ENCODE measurements around the gene SRI. TPM values are rescaled to one million over a fixed set of nuclear protein-coding genes. Genes with fewer than 3 reads are reported as not detected.

Gene SRI
- total RNA-seq (ENCODE audit: low replicate concordance): 60.6 and 136 TPM in 2 replicates

DNA sequence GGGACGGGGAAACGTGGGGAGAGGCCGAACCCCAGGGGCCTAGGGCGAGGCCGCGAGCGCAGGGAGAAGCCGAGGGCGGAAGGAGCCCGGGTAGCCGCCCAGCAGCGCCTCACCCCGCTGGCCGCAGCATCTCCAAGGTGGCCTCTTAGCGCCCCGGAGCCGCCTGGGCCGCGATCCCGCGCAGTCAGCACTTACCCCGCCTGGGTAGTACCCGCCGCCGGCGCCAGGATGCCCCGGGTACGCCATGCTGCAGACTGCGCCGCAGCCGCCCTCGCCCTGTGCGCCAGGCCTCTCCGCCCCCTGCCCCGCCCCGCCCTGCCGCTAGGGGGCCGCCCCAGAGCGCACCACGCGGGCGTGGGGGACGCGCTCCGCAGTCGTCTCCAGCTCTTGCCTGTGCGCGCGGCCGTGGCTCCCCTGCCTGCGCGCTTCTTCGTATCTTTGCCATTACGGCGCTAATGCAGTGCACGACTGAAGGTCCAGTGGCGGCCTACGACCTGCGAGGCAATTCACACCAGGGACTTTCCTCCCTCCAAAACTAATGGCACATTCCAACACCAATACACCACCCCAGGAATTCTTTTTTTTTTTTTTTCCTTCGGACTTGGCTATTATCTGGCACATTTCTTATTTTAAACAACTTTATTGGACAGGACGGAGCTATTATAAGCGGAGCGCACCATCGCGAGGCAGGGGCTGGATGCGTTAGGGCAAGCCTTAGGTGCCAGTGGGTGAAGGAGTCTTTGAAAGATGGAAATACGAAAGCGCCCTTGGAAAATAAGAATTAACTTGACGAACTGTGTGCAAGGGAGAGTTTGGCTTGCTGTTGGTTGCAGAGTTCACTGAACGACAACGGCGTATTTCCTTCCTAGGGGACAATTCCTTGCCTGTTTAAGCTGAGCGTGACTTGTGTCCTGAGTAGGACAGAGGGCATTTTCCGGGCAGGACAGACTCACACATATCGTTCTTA is at the start of gene SRI:
SRI (minus strand) TSS at position 258 of the 967 bp plus-strand sequence; CDS start at position 246, 12 bp downstream.
- TF ChIP-seq EZH2phosphoT487 (IDR thresholded peaks at IDR 0.05): no peak
- peak; percentile 79 for TF ChIP-seq CTCF (IDR thresholded peaks at IDR 0.05)
- peaks cover 25% of the 10 kb centered on the region for H3K4me1 Mint-ChIP-seq
- H3K4me3 Mint-ChIP-seq: peak within 1 kb of the TSS; percentile 95
- Histone ChIP-seq H2AFZ (replicated peaks) (peak within 1 kb of the TSS; percentile 74), H4K20me1 (ENCODE audit: low read depth) (peaks cover 20% of the 10 kb centered on the region), H3K79me2 (ENCODE audit: low read depth) (peaks cover 32% of the 10 kb centered on the region), H3K4me2 (peak within 1 kb of the TSS; percentile 94), H3K36me3 (no peaks in the 10 kb centered on the region), H3K4me1 (peaks cover 16% of the 10 kb centered on the region), H3K27me3 (no peaks in the 10 kb centered on the region), H3K27ac (peak within 1 kb of the TSS; percentile 95), H3K4me3 (peak within 1 kb of the TSS; percentile 77), H3K9me3 (ENCODE audit: low read depth) (no peaks in the 10 kb centered on the region), H3K9ac (peak within 1 kb of the TSS; percentile 95), H3F3A (ENCODE audit: low read depth) (peaks cover 3% of the 10 kb centered on the region)
- H3K9me3 Mint-ChIP-seq: peaks cover 3% of the 10 kb centered on the region
- H3K27ac Mint-ChIP-seq: peak within 1 kb of the TSS; percentile 100
- DNase-seq (ENCODE audit: low spot score): peak; percentile 92
- peaks cover 6% of the 10 kb centered on the region for H3K36me3 Mint-ChIP-seq
- H3K27me3 Mint-ChIP-seq (ENCODE audit: insufficient read depth, low read depth): no peaks in the 10 kb centered on the region

- no peaks in the 10 kb centered on the region for H3K36me3 ChIP-seq
- H3K79me2 ChIP-seq (ENCODE audit: low read depth): no peaks in the 10 kb centered on the region
- no peak for TF ChIP-seq EZH2 (IDR thresholded peaks at IDR 0.05)
- no peak for TF ChIP-seq CTCF (IDR thresholded peaks at IDR 0.05)
- TF ChIP-seq EZH2phosphoT487 (IDR thresholded peaks at IDR 0.05): no peak
- H3K27me3 ChIP-seq: no peaks in the 10 kb centered on the region
- no peak overlapping the region for H2AFZ ChIP-seq (replicated peaks)
- no peak overlapping the region for H3K27ac Mint-ChIP-seq
- H3K27ac ChIP-seq: no peak overlapping the region
- H3K9ac ChIP-seq: no peak overlapping the region
- no peaks in the 10 kb centered on the region for H3K9me3 ChIP-seq (ENCODE audit: low read depth)
- H4K20me1 ChIP-seq (ENCODE audit: low read depth): no peaks in the 10 kb centered on the region
- no peaks in the 10 kb centered on the region for H3K4me1 ChIP-seq
- no peak for DNase-seq (ENCODE audit: low spot score)
- H3K36me3 Mint-ChIP-seq: no peaks in the 10 kb centered on the region
- no peaks in the 10 kb centered on the region for H3K27me3 Mint-ChIP-seq (ENCODE audit: insufficient read depth, low read depth)
- H3K9me3 Mint-ChIP-seq: peaks cover 7% of the 10 kb centered on the region
- no peaks in the 10 kb centered on the region for H3K4me1 Mint-ChIP-seq
- H3K4me3 ChIP-seq: no peak overlapping the region
- H3K4me2 ChIP-seq: no peak overlapping the region
- no peak overlapping the region for H3K4me3 Mint-ChIP-seq
- H3F3A ChIP-seq (ENCODE audit: low read depth): no peaks in the 10 kb centered on the region
Measured at GRCh38 chr7:88269586-88269985, 49.7 kb upstream of the SRI start.

DNA sequence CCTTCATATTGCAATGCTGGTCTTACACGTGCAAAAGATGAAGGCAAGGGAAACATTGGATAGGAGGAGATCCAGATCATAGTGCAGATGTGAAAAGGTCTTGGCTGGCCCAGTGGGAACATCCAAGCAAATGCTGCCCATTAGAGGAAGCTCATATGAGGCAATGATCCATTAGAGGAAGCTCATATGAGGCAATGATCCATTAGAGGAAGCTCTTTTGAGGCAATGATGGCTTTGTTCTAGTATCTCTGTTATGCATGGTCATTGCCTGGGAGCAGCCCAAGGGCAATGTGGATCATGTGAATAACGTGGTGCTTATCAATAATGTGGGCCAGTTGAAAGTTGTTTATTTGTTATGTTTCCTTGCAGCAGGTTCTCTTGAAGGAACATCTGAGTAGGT is 49.0 kb upstream of the SRI start:
- Mint-ChIP-seq H3K9me3 (peaks cover 7% of the 10 kb centered on the region), H3K4me1 (no peaks in the 10 kb centered on the region), H3K27me3 (ENCODE audit: insufficient read depth, low read depth) (no peaks in the 10 kb centered on the region), H3K36me3 (no peaks in the 10 kb centered on the region), H3K27ac (no peak overlapping the region), H3K4me3 (no peak overlapping the region)
- H3K4me2 ChIP-seq: no peak overlapping the region
- no peak overlapping the region for H3K27ac ChIP-seq
- TF ChIP-seq CTCF (IDR thresholded peaks at IDR 0.05) (no peak), EZH2phosphoT487 (IDR thresholded peaks at IDR 0.05) (no peak), EZH2 (IDR thresholded peaks at IDR 0.05) (no peak)
- no peaks in the 10 kb centered on the region for H4K20me1 ChIP-seq (ENCODE audit: low read depth)
- H3K79me2 ChIP-seq (ENCODE audit: low read depth): no peaks in the 10 kb centered on the region
- H3K36me3 ChIP-seq: no peaks in the 10 kb centered on the region
- no peaks in the 10 kb centered on the region for H3K27me3 ChIP-seq
- no peaks in the 10 kb centered on the region for H3K4me1 ChIP-seq
- no peak overlapping the region for H2AFZ ChIP-seq (replicated peaks)
- no peak overlapping the region for H3K9ac ChIP-seq
- H3F3A ChIP-seq (ENCODE audit: low read depth): no peaks in the 10 kb centered on the region
- no peaks in the 10 kb centered on the region for H3K9me3 ChIP-seq (ENCODE audit: low read depth)
- H3K4me3 ChIP-seq: no peak overlapping the region
- no peak for DNase-seq (ENCODE audit: low spot score)
